GM21515 (cell line): ENCODE data around the gene RASEF.
"Not testable (repeated sequence)": the region's sequence is repeated elsewhere in the genome, so short reads cannot be mapped to it uniquely, and the experiment has no call there.

Experiments used
- ATAC-seq: cut with Tn5 transposase; IDR thresholded peaks from one replicate; pipeline ENCODE4 v1.9.1; 2021; ENCODE audit not compliant: unreplicated experiment

The RASEF gene

GRCh38 chr9:82981552-82981951, 81.4 kb downstream of the RASEF start:
- no peak for ATAC-seq

GRCh38 chr9:82975176-82975575, 87.8 kb downstream of the RASEF start:
- ATAC-seq = no peak

GRCh38 chr9:82972446-82972845, 90.5 kb downstream of the RASEF start:
- ATAC-seq = no peak

- ATAC-seq = no peak
Observed at GRCh38 chr9:82970359-82970758, 92.6 kb downstream of the RASEF start.

- ATAC-seq = no peak
Observed at GRCh38 chr9:82969291-82969690, 93.7 kb downstream of the RASEF start.

GRCh38 chr9:82968816-82969215, 94.1 kb downstream of the RASEF start:
- ATAC-seq = no peak

GRCh38 chr9:82968388-82968787, 94.6 kb downstream of the RASEF start:
- ATAC-seq = no peak

- ATAC-seq = peak; percentile 94
Observed at GRCh38 chr9:82961504-82962125, 101.3 kb downstream of the RASEF start.

- ATAC-seq = no peak
Observed at GRCh38 chr9:82957529-82958379, 105.2 kb downstream of the RASEF start.

- no peak for ATAC-seq
Observed at GRCh38 chr9:82949203-82949602, 113.7 kb downstream of the RASEF start.

- ATAC-seq = no peak
Observed at GRCh38 chr9:82940376-82940775, 122.6 kb downstream of the RASEF start.

- ATAC-seq = no peak
Observed at GRCh38 chr9:82939451-82939850, 123.5 kb downstream of the RASEF start.

GRCh38 chr9:82938426-82939218, 124.3 kb downstream of the RASEF start:
- ATAC-seq = no peak

- ATAC-seq = not testable (repeated sequence)
Observed at GRCh38 chr9:82936561-82936960, 126.4 kb downstream of the RASEF start.

GRCh38 chr9:82934949-82935348, 128.0 kb downstream of the RASEF start:
- ATAC-seq = no peak

GRCh38 chr9:82934025-82934424, 128.9 kb downstream of the RASEF start:
- not testable (repeated sequence) for ATAC-seq

- ATAC-seq = no peak
Observed at GRCh38 chr9:82930116-82930515, 132.8 kb downstream of the RASEF start.
